GM12878 (cell line): ENCODE measurements around the gene DCLK2.

Experiments used
- POLR2A ChIP-seq: IDR thresholded peaks from 2 replicates; pipeline ENCODE4 v1.6.1; 2011; ENCODE audit warnings: low read depth, mild to moderate bottlenecking, low read length
- POLR2AphosphoS5 ChIP-seq: IDR thresholded peaks from 2 replicates; pipeline ENCODE4 v1.6.1; 2011; ENCODE audit warnings: mild to moderate bottlenecking, low read length, inconsistent platforms
- SP1 ChIP-seq: IDR thresholded peaks from one replicate; pipeline ENCODE4 v1.6.1; 2011; ENCODE audit warnings: low read depth, low read length
- TARDBP ChIP-seq: IDR thresholded peaks from 2 replicates; pipeline ENCODE4 v1.6.1; 2016; ENCODE audit warnings: borderline replicate concordance
- ZNF207 ChIP-seq: fragments of 450-650 bp; IDR thresholded peaks from 2 replicates; pipeline ENCODE4 v1.6.1; 2014; ENCODE audit warnings: antibody characterized with exemption, mild to moderate bottlenecking, borderline replicate concordance
- ZNF24 ChIP-seq: fragments of 450-650 bp; IDR thresholded peaks from 2 replicates; pipeline ENCODE4 v1.6.1; 2017; ENCODE audit warnings: antibody characterized with exemption, mild to moderate bottlenecking
- TF ChIP-seq, protein P1 (sequence below): fragments of 450-650 bp; IDR thresholded peaks from 2 replicates; pipeline ENCODE4 v1.6.1; 2017; ENCODE audit warnings: mild to moderate bottlenecking
- TF ChIP-seq, protein P2 (sequence below), 3 experiments: IDR thresholded peaks in 2 of 3; conservative IDR thresholded peaks in 1 of 3; 2 replicates each; pipeline ENCODE4 v1.5.1; 2011; ENCODE audit warnings: low read depth in 3 of 3, low read length in 3 of 3, mild to moderate bottlenecking in 3 of 3, control low read depth in 2 of 3, moderate library complexity in 2 of 3, inconsistent platforms in 1 of 3, mixed read lengths in 1 of 3; ENCODE audit not compliant: control insufficient read depth in 2 of 3, insufficient read depth in 1 of 3; ENCODE audit errors: extremely low read depth in 1 of 3

DNA sequence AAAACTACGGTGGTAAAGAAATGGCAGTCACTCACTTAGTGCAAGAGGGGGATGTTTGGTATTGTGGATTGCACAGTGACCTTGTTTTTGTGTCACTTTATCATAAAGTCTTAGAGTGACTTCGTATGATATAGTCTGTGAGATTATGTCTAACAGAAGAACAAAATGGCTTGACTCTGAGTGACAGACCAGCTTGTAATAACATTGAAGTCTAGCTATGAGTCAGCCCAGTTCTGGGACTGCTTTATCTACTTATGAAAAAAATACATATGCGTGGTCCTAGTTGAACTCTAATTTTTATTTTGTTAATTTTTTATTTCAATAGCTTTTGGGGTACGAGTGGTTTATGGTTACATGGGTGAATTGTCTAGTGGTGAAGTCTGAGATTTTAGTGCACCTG, 20.0 kb downstream of the DCLK2 start:
- TF ChIP-seq, protein P1, sequence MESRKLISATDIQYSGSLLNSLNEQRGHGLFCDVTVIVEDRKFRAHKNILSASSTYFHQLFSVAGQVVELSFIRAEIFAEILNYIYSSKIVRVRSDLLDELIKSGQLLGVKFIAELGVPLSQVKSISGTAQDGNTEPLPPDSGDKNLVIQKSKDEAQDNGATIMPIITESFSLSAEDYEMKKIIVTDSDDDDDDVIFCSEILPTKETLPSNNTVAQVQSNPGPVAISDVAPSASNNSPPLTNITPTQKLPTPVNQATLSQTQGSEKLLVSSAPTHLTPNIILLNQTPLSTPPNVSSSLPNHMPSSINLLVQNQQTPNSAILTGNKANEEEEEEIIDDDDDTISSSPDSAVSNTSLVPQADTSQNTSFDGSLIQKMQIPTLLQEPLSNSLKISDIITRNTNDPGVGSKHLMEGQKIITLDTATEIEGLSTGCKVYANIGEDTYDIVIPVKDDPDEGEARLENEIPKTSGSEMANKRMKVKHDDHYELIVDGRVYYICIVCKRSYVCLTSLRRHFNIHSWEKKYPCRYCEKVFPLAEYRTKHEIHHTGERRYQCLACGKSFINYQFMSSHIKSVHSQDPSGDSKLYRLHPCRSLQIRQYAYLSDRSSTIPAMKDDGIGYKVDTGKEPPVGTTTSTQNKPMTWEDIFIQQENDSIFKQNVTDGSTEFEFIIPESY = no peak
- TF ChIP-seq, protein P2, sequence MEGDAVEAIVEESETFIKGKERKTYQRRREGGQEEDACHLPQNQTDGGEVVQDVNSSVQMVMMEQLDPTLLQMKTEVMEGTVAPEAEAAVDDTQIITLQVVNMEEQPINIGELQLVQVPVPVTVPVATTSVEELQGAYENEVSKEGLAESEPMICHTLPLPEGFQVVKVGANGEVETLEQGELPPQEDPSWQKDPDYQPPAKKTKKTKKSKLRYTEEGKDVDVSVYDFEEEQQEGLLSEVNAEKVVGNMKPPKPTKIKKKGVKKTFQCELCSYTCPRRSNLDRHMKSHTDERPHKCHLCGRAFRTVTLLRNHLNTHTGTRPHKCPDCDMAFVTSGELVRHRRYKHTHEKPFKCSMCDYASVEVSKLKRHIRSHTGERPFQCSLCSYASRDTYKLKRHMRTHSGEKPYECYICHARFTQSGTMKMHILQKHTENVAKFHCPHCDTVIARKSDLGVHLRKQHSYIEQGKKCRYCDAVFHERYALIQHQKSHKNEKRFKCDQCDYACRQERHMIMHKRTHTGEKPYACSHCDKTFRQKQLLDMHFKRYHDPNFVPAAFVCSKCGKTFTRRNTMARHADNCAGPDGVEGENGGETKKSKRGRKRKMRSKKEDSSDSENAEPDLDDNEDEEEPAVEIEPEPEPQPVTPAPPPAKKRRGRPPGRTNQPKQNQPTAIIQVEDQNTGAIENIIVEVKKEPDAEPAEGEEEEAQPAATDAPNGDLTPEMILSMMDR (IDR thresholded peaks at IDR 0.05 in 2 of 3, conservative IDR thresholded peaks at IDR 0.05 in 1 of 3; ENCODE audit: control insufficient read depth in 2 of 3, extremely low read depth in 1 of 3, insufficient read depth in 1 of 3, low read depth in 3 of 3, low read length in 3 of 3) = no peak
- TF ChIP-seq POLR2AphosphoS5 (no peak), ZNF207 (no peak), POLR2A (no peak), TARDBP (no peak), ZNF24 (no peak), SP1 (no peak)
